T-helper 9 cell (primary cell): Measurements from ENCODE around the gene SPNS3.
A peak's percentile ranks its signal among the peaks of the same experiment; 100 is the strongest.

Source experiments
- DNase-seq: peaks from one replicate; pipeline ENCODE4 v3.0.0-alpha.2; 2020

SPNS3 gene

GRCh38 chr17:4490637-4491061 is 56.9 kb downstream of the SPNS3 start:
- DNase-seq, result no peak

GRCh38 chr17:4492721-4493561 is 59.2 kb downstream of the SPNS3 start:
- DNase-seq, result no peak

GRCh38 chr17:4497101-4497824 is 63.5 kb downstream of the SPNS3 start:
- no peak for DNase-seq

- peak; percentile 36 for DNase-seq
Observed at GRCh38 chr17:4498461-4499397, 65.0 kb downstream of the SPNS3 start, which contains the start of gene SPNS2. Gene SPNS2 (plus strand): TSS chr17:4498881. CDS start chr17:4499048, 167 bp downstream.

- no peak for DNase-seq
Observed at GRCh38 chr17:4499431-4500190, 65.9 kb downstream of the SPNS3 start.

GRCh38 chr17:4500191-4500571 is 66.4 kb downstream of the SPNS3 start:
- DNase-seq, result no peak

- DNase-seq, result no peak
Observed at GRCh38 chr17:4501295-4501949, 67.7 kb downstream of the SPNS3 start.

GRCh38 chr17:4502466-4503154 is 68.9 kb downstream of the SPNS3 start:
- DNase-seq, result no peak

- no peak for DNase-seq
Observed at GRCh38 chr17:4503283-4504025, 69.7 kb downstream of the SPNS3 start.

GRCh38 chr17:4504188-4504587 is 70.4 kb downstream of the SPNS3 start:
- DNase-seq, result no peak

- DNase-seq, result no peak
Observed at GRCh38 chr17:4505187-4505586, 71.4 kb downstream of the SPNS3 start.

GRCh38 chr17:4506175-4506813 is 72.6 kb downstream of the SPNS3 start:
- no peak for DNase-seq

- DNase-seq, result no peak
Observed at GRCh38 chr17:4506892-4507291, 73.2 kb downstream of the SPNS3 start.

- no peak for DNase-seq
Observed at GRCh38 chr17:4507361-4508111, 73.8 kb downstream of the SPNS3 start.

GRCh38 chr17:4508207-4508606 is 74.5 kb downstream of the SPNS3 start:
- DNase-seq, result no peak

- no peak for DNase-seq
Observed at GRCh38 chr17:4509401-4509800, 75.7 kb downstream of the SPNS3 start.

- DNase-seq, result no peak
Observed at GRCh38 chr17:4509923-4510617, 76.3 kb downstream of the SPNS3 start.

- no peak for DNase-seq
Observed at GRCh38 chr17:4510618-4510941, 76.8 kb downstream of the SPNS3 start.
